Astrocyte (in vitro differentiated cells and primary cell): ENCODE results near the gene DLX3. TPM values are rescaled to one million over a fixed set of nuclear protein-coding genes. Genes with fewer than 3 reads are reported as not detected.
A peak's percentile ranks its signal among the peaks of the same experiment; 100 is the strongest.

Experiments
- DNase-seq: peaks from one replicate; pipeline ENCODE4 v3.0.0-alpha.2; 2010; ENCODE audit warnings: low read depth
- FAIRE-seq: peaks from 2 replicates; lab custom pipeline; 2011; peaks lifted over from hg19 to GRCh38; lab: Jason Lieb, UNC
- H2AFZ ChIP-seq: 2 replicates; pipeline ENCODE4 v1.6.0; 2012; ENCODE audit warnings: low read depth, low read length, inconsistent platforms
- H3K27ac ChIP-seq: 2 replicates; pipeline ENCODE4 v1.5.1; 2011; ENCODE audit warnings: low read depth, low read length, inconsistent platforms
- H3K27me3 ChIP-seq: 2 replicates; pipeline ENCODE4 v1.6.0; 2011; ENCODE audit warnings: low read length, inconsistent platforms; ENCODE audit not compliant: insufficient read depth
- H3K36me3 ChIP-seq: 2 replicates; pipeline ENCODE4 v1.5.1; 2011; ENCODE audit warnings: low read length, inconsistent platforms; ENCODE audit not compliant: insufficient read depth
- H3K4me1 ChIP-seq: 2 replicates; pipeline ENCODE4 v1.5.1; 2011; ENCODE audit warnings: low read length, inconsistent platforms; ENCODE audit not compliant: insufficient read depth
- H3K4me2 ChIP-seq: 2 replicates; pipeline ENCODE4 v1.6.0; 2012; ENCODE audit warnings: low read length, inconsistent platforms
- H3K4me3 ChIP-seq: 2 replicates; pipeline ENCODE4 v1.5.1; 2011; ENCODE audit warnings: low read depth, mild to moderate bottlenecking, low read length, inconsistent platforms; ENCODE audit not compliant: insufficient read depth
- H3K79me2 ChIP-seq: 2 replicates; pipeline ENCODE4 v1.6.0; 2012; ENCODE audit warnings: mild to moderate bottlenecking, low read length, inconsistent platforms; ENCODE audit not compliant: insufficient read depth
- H3K9ac ChIP-seq: 2 replicates; pipeline ENCODE4 v1.6.0; 2012; ENCODE audit warnings: mild to moderate bottlenecking, low read length, inconsistent platforms
- H3K9me3 ChIP-seq: 2 replicates; pipeline ENCODE4 v1.5.1; 2012; ENCODE audit warnings: low read depth, mild to moderate bottlenecking, low read length, inconsistent platforms; ENCODE audit not compliant: insufficient read depth
- H4K20me1 ChIP-seq: 2 replicates; pipeline ENCODE4 v1.6.0; 2012; ENCODE audit warnings: low read length, inconsistent platforms; ENCODE audit not compliant: insufficient read depth
- H3K27ac Mint-ChIP-seq: one replicate; pipeline ENCODE4 v1.8.0; 2021; ENCODE audit warnings: mild to moderate bottlenecking, mixed read lengths; ENCODE audit not compliant: unreplicated experiment
- H3K27me3 Mint-ChIP-seq: one replicate; pipeline ENCODE4 v1.8.0; 2021; ENCODE audit warnings: low read depth, mixed read lengths; ENCODE audit not compliant: unreplicated experiment
- H3K36me3 Mint-ChIP-seq: one replicate; pipeline ENCODE4 v1.8.0; 2021; ENCODE audit warnings: low read depth, mixed read lengths; ENCODE audit not compliant: unreplicated experiment
- H3K4me1 Mint-ChIP-seq: one replicate; pipeline ENCODE4 v1.8.0; 2021; ENCODE audit warnings: low read depth, mixed read lengths; ENCODE audit not compliant: unreplicated experiment
- H3K4me3 Mint-ChIP-seq: one replicate; pipeline ENCODE4 v1.8.0; 2021; ENCODE audit warnings: mild to moderate bottlenecking, moderate library complexity, mixed read lengths; ENCODE audit not compliant: unreplicated experiment
- H3K9me3 Mint-ChIP-seq: one replicate; pipeline ENCODE4 v1.8.0; 2021; ENCODE audit warnings: mild to moderate bottlenecking, mixed read lengths; ENCODE audit not compliant: unreplicated experiment
- EZH2 ChIP-seq: IDR thresholded peaks from 2 replicates; pipeline ENCODE4 v1.6.1; 2012; ENCODE audit warnings: mild to moderate bottlenecking, low read length, inconsistent platforms; ENCODE audit not compliant: insufficient read depth
- total RNA-seq: library from RNA; stranded (reverse); gene quantifications from 2 replicates; pipeline ENCODE4 v1.2.1, GENCODE V29; 2021
- TF ChIP-seq, protein P1 (sequence below): IDR thresholded peaks from 2 replicates; pipeline ENCODE4 v1.5.1; 2011; ENCODE audit warnings: low read depth, mild to moderate bottlenecking, inconsistent platforms, low read length, moderate library complexity; ENCODE audit not compliant: insufficient read depth

The DLX3 gene
- total RNA-seq, 1 donor from 2014 or later: 1.00 TPM

DNA sequence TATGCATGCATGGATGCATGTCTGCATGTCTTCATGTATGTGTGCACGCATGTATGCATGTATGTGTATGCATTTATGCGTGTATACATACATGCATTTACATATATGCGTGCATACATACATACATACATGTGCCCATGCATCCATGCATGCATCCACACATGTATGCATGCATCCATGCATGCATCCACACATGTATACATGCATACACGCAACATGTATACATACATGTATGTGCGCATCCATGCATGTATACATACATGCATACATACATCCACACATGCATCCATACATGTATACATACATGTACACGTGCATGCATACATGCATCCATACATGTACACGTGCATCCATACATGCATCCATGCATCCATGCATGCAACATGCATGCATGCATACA lies 29.8 kb upstream of the DLX3 start:
- FAIRE-seq: no peak
- no peak overlapping the region for H3K27ac Mint-ChIP-seq
- H2AFZ ChIP-seq: no peak overlapping the region

DNA sequence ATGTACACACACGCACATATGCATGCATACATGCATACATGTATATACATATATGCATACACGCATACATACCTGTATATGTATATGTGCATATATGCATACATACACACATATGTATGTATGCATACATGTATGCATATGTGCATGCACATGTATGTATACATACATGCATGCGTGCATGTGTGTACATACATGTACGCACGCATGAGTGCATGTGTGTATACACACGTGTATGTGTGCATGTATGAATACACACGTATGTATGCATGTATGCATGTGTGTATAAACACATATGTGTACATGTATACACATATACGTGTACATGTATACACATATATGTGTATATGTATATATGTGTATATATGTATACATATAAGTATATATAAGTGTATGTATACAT lies 28.5 kb upstream of the DLX3 start:
- Histone ChIP-seq H3K79me2 (no peaks in the 10 kb centered on the region), H3K9me3 (peaks cover 5% of the 10 kb centered on the region), H3K27ac (no peak overlapping the region), H3K27me3 (no peaks in the 10 kb centered on the region), H3K36me3 (no peaks in the 10 kb centered on the region), H3K9ac (no peak overlapping the region), H4K20me1 (no peaks in the 10 kb centered on the region), H3K4me1 (peaks cover 22% of the 10 kb centered on the region), H3K4me3 (no peak overlapping the region), H3K4me2 (no peak overlapping the region), H2AFZ (no peak overlapping the region)
- Mint-ChIP-seq H3K27me3 (peaks cover 2% of the 10 kb centered on the region), H3K9me3 (no peaks in the 10 kb centered on the region), H3K27ac (no peak overlapping the region), H3K4me3 (no peak overlapping the region), H3K4me1 (peaks cover 27% of the 10 kb centered on the region), H3K36me3 (no peaks in the 10 kb centered on the region)
- TF ChIP-seq EZH2: no peak
- TF ChIP-seq, protein P1, sequence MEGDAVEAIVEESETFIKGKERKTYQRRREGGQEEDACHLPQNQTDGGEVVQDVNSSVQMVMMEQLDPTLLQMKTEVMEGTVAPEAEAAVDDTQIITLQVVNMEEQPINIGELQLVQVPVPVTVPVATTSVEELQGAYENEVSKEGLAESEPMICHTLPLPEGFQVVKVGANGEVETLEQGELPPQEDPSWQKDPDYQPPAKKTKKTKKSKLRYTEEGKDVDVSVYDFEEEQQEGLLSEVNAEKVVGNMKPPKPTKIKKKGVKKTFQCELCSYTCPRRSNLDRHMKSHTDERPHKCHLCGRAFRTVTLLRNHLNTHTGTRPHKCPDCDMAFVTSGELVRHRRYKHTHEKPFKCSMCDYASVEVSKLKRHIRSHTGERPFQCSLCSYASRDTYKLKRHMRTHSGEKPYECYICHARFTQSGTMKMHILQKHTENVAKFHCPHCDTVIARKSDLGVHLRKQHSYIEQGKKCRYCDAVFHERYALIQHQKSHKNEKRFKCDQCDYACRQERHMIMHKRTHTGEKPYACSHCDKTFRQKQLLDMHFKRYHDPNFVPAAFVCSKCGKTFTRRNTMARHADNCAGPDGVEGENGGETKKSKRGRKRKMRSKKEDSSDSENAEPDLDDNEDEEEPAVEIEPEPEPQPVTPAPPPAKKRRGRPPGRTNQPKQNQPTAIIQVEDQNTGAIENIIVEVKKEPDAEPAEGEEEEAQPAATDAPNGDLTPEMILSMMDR: no peak
- DNase-seq (no peak), FAIRE-seq (no peak)

More for the DNA sequence above, 29.8 kb upstream of the DLX3 start:
- no peaks in the 10 kb centered on the region for H4K20me1 ChIP-seq
- H3K36me3 Mint-ChIP-seq: no peaks in the 10 kb centered on the region
- H3K9ac ChIP-seq: no peak overlapping the region
- H3K27me3 ChIP-seq: no peaks in the 10 kb centered on the region
- no peaks in the 10 kb centered on the region for H3K36me3 ChIP-seq
- no peak for DNase-seq
- H3K9me3 ChIP-seq: peaks cover 5% of the 10 kb centered on the region
- TF ChIP-seq, protein P1: no peak
- TF ChIP-seq EZH2: no peak
- no peaks in the 10 kb centered on the region for H3K79me2 ChIP-seq
- no peak overlapping the region for H3K4me3 ChIP-seq
- peaks cover 27% of the 10 kb centered on the region for H3K4me1 ChIP-seq
- no peak overlapping the region for H3K4me2 ChIP-seq
- H3K4me3 Mint-ChIP-seq: no peak overlapping the region
- H3K9me3 Mint-ChIP-seq: no peaks in the 10 kb centered on the region
- H3K4me1 Mint-ChIP-seq: peaks cover 35% of the 10 kb centered on the region
- H3K27me3 Mint-ChIP-seq: peaks cover 2% of the 10 kb centered on the region
- H3K27ac ChIP-seq: no peak overlapping the region

DNA sequence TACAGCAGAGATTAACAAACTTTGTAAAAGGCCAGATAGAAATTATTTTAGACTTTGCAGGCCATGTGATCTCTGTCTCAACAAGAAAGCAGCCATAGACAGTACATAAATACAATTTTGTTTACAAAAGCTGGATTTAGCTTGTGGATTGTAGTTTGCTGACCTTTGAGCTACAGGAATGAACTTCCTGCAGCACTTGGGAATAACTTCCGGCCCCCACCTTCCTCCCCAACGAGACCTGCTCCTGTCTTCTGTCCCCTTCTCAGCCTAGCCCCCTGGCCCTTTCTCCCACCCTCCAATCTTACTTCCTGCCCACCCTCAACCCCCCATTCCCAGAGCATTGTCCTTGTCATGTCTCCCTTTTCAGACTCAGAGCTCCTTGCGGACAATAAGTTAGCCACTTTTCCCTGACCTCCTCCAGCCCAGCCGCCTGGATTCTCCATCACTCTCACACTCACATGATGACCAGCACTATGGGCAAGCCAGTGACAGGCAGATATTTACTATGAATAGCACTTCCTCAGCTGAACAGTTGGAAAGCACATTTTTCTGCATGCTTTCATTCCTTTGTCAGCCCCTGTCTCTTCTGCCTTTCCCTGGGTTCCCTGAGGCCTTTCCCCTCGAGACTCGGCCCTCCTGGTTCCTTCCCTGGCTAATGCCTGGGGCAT lies 27.6 kb upstream of the DLX3 start:
- Mint-ChIP-seq H3K4me3 (no peak overlapping the region), H3K9me3 (no peaks in the 10 kb centered on the region), H3K4me1 (peaks cover 18% of the 10 kb centered on the region), H3K27ac (peak overlapping the region; percentile 91), H3K27me3 (peaks cover 2% of the 10 kb centered on the region), H3K36me3 (no peaks in the 10 kb centered on the region)
- Histone ChIP-seq H2AFZ (no peak overlapping the region), H3K36me3 (no peaks in the 10 kb centered on the region), H3K27me3 (no peaks in the 10 kb centered on the region), H3K4me1 (peaks cover 13% of the 10 kb centered on the region), H3K4me2 (no peak overlapping the region), H3K79me2 (no peaks in the 10 kb centered on the region), H3K9ac (no peak overlapping the region), H3K27ac (no peak overlapping the region), H4K20me1 (no peaks in the 10 kb centered on the region), H3K4me3 (no peak overlapping the region), H3K9me3 (peaks cover 5% of the 10 kb centered on the region)
- FAIRE-seq (no peak), DNase-seq (no peak)
- TF ChIP-seq EZH2: no peak
- TF ChIP-seq, protein P1: no peak
